SH-SY5Y (cell line): ENCODE data around the gene INPP4B.

Experiments
- GATA2 ChIP-seq: IDR thresholded peaks from 2 replicates; pipeline ENCODE4 v1.6.1; 2011; ENCODE audit warnings: mild to moderate bottlenecking, low read depth, low read length
- GATA3 ChIP-seq: IDR thresholded peaks from 2 replicates; pipeline ENCODE4 v1.6.1; 2011; ENCODE audit warnings: low read depth, mild to moderate bottlenecking, low read length, moderate library complexity

DNA sequence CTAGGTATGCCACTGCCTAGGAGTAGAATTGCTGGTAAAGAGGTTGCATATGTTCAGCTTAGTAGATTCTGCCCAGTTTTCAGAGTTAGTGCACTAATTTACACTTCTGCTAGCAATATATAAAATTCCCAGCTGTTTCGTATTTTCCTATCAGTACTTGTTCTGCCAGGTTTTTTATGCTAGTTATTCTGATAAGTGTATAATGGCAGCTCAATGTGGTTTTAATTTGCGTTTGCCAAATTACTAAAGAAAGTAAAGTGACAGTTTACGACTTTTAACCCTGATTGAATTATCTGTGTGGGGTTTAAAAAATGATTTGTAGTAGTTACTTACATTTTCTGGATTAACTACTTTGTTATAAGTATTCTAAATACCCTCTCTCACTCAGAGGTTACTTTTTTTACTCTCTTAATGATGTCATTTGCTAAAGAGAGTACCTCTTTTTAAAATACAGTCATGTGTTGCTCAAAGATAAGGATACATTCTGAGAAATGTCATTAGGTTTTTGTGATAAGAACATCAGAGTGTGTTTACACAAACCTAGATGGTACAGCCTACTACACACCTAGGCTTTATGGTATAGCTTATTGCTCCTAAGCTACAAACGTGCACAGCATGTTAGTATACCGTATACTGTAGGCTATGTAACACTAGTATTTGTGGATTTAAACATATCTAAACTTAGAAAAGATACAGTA, 846.5 kb downstream of the INPP4B start:
- no peak for TF ChIP-seq GATA3
- TF ChIP-seq GATA2 = no peak
